GM19452 (cell line): ENCODE measurements around the gene MPV17.
"Not testable (repeated sequence)": the region's sequence is repeated elsewhere in the genome, so short reads cannot be mapped to it uniquely, and the experiment has no call there.

ENCODE experiments used
- ATAC-seq: cut with Tn5 transposase; IDR thresholded peaks from one replicate; pipeline ENCODE4 v1.9.1; 2021; ENCODE audit not compliant: unreplicated experiment

MPV17 gene

GRCh38 chr2:27300606-27301005 is 22.3 kb downstream of the MPV17 start:
- not testable (repeated sequence) for ATAC-seq

GRCh38 chr2:27298391-27299080 is 24.4 kb downstream of the MPV17 start:
- ATAC-seq, result no peak

- no peak for ATAC-seq
Measured at GRCh38 chr2:27297195-27297594, 25.7 kb downstream of the MPV17 start.

- no peak for ATAC-seq
Measured at GRCh38 chr2:27296481-27296880, 26.4 kb downstream of the MPV17 start.

- ATAC-seq, result no peak
Measured at GRCh38 chr2:27294928-27295327, 28.0 kb downstream of the MPV17 start.

DNA sequence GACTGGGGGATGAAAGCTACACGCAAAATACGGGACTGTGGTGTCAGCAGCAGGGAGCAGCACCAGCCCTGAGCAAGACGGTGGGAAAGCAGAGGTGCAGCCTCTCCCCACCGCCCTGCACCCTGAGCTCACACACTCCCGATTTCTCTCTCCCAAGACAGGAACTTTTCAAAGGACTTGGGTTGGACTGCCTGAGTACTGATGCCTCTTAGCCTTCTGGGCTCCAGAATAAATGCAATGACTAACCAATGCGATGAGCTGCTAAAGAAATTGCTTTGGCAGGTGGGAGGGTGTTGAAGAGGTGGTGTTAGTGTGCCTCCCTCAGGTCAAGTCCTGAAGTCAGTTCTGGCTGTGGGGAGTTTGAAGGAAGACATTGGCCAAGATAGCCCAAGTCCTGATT is 31.0 kb downstream of the MPV17 start:
- no peak for ATAC-seq

DNA sequence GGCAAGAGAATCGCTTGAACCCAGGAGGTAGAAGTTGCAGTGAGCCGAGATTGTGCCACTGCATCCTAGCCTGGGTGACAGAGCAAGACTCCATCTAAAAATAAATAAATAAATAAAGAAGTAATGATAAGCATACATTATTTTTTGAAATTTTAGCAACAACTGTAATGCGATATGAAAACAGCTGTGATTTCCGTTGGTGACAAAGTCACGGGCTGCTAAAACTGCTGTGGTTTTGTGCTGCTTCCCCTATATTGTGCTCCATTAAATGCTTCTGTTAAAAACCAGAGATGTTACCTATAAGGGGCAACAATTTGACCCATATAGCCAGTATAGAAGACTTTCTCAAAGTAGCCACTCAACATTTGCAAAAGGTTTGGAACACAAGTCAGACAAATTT is 32.3 kb downstream of the MPV17 start:
- no peak for ATAC-seq

GRCh38 chr2:27288610-27289009 is 34.3 kb downstream of the MPV17 start:
- ATAC-seq, result no peak

DNA sequence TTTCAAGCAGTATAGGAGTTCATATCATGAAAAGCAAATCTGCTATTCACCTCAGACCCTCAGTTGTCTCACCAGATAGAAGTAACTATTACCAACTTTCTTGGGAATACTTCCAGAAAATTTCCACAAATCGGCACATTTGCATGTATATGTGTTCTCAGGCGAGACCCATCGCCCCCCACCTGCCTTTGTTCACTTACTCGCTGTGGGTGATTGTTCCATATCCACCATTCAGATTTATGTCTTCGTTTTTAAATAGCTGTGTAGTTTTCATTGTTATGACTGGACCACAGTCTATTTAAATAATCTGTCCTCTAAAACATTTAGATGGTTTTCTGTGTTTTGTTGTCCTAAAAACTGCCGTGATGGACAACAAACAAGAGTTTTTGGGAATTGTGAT is 37.4 kb downstream of the MPV17 start:
- ATAC-seq, result no peak

- no peak for ATAC-seq
Measured at GRCh38 chr2:27284996-27285395, 37.9 kb downstream of the MPV17 start.

DNA sequence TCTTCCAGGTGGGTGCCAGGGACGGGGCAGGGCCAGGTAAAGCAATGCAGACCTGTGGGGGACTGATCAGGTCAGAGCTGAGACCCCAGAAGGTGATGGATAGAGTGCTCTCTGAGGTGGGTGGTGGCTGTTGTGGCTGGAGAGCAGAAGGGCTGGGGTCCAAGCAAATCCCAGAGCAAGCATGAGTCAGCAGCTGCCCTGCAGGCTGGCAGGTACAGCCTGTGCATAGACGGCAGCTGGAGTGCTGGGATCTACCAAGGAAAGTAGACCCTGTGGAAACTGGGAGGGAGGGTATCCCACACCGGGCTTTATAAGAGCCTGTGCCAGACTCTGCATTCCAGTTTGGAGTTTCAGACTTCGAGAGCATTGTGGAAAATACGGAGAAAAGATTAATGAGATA is 40.0 kb downstream of the MPV17 start:
- no peak for ATAC-seq

- ATAC-seq, result no peak
Measured at GRCh38 chr2:27281855-27282559, 40.9 kb downstream of the MPV17 start, which contains the start of gene TRIM54. TSS of gene TRIM54 (plus strand) at chr2:27282429. CDS start at chr2:27282732, 303 bp downstream.

GRCh38 chr2:27281442-27281841 is 41.5 kb downstream of the MPV17 start:
- no peak for ATAC-seq

- ATAC-seq, result no peak
Measured at GRCh38 chr2:27280826-27281225, 42.1 kb downstream of the MPV17 start.

DNA sequence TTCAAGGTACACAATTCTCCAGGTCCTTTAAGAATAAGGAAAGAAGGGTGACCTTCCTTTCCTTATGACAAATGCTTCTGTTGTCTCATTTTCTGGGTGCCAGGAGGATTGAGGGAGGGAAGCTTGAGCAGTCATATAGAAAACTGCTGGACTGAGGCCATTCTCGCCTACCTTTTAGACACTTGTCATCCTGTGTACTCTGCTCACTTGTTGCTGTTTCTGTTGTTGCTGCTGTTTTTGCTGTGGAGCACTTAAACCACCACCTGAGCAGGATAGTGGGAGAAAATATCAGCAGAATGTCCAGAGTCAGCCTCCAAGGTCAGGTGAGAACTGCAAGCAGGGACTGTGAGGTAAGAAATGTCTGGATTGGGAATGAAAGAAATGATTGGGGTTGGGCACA is 44.9 kb downstream of the MPV17 start:
- no peak for ATAC-seq

DNA sequence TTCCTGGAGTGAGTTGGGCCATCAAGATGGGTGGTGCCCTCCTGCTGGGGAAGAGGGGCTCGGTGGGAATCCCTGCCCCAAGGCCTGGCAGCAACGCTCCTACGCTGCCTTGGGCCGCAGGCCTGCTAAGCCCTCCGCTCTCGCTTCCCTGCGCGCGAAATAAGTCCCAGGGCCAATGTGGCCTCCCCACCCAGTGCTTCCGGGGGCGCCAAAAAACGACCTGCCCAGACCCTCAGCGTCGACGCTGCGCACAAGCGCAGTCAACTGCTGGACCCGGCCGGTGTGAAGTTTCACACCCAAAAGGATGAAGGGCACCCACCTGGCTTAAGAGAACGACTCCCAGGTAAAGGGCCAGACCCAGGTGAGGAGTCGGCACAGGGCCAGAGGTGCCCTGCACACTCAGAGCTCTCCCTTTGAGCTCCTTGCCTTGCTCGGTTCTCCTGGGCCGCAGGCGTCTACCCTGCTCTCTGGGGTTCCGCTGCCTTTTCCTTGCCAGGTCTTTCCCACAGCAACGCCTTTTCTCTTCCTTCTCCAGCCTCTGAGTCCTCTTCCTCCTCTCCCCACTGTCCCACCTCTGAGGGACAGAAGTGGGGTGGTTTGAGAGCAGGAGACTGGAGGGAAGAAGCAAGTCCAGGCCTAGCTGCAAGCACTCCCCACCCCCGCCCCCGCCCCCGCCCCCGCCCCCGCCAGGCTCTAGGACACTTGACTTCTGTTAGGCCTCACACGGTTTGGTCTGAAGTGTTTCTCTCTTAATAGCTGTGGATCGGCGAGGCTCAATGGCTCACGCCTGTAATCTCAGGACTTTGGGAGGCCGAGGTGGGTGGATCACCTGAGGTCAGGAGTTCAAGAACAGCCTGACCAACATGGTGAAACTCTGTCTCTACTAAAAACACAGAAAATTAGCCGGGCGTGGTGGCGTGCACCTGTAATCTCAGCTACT is 47.4 kb downstream of the MPV17 start, which contains the start of gene DNAJC5G:
TSS of gene DNAJC5G (plus strand) at position 223 of the 940 bp plus-strand sequence. CDS start 1,296 bp downstream, outside the sequence.
- ATAC-seq, result no peak

- not testable (repeated sequence) for ATAC-seq
Measured at GRCh38 chr2:27272537-27273522, 50.1 kb downstream of the MPV17 start.

GRCh38 chr2:27271631-27272340 is 51.1 kb downstream of the MPV17 start:
- ATAC-seq, result no peak

GRCh38 chr2:27270670-27271069 is 52.2 kb downstream of the MPV17 start:
- no peak for ATAC-seq
